GM23338 (cell line): Measurements from ENCODE around the gene BNIP5. TPM values are rescaled to one million over a fixed set of nuclear protein-coding genes. Genes with fewer than 3 reads are reported as not detected.

Source experiments
- CREB1 ChIP-seq: fragments of 250-450 bp; sonication (Bioruptor Pico); IDR thresholded peaks from 2 replicates; pipeline ENCODE4 v1.5.0; 2020; ENCODE audit warnings: low read depth, mild to moderate bottlenecking, moderate library complexity
- POLR2AphosphoS5 ChIP-seq: IDR thresholded peaks from 2 replicates; pipeline ENCODE4 v1.6.1; 2016; ENCODE audit warnings: antibody characterized with exemption, low read depth
- ZNF331 ChIP-seq: fragments of 250-450 bp; sonication (Bioruptor Pico); IDR thresholded peaks from 2 replicates; pipeline ENCODE4 v1.5.0; 2020; ENCODE audit warnings: low read depth, mild to moderate bottlenecking, moderate library complexity
- polyA plus RNA-seq: library from polyadenylated mRNA; unstranded; fragments of >200 nt; fragmentation: Nextera tagmentation; extraction: Ambion mirVana; gene quantifications from 2 replicates; pipeline ENCODE4 v1.2.1, GENCODE V29; 2016
- total RNA-seq: library from RNA; depleted of rRNA; stranded (reverse); fragments of >200 nt; shearing (Covaris generic); gene quantifications from 2 replicates; pipeline ENCODE4 v1.2.3, GENCODE V29; 2014
- TF ChIP-seq, protein P1 (sequence below): fragments of 250-450 bp; sonication (Bioruptor Pico); IDR thresholded peaks from 2 replicates; pipeline ENCODE4 v1.5.0; 2020; ENCODE audit warnings: mild to moderate bottlenecking, moderate library complexity
- TF ChIP-seq, protein P2 (sequence below): IDR thresholded peaks from 2 replicates; pipeline ENCODE4 v1.6.1; 2016; ENCODE audit warnings: antibody characterized with exemption
- TF ChIP-seq, protein P3 (sequence below): IDR thresholded peaks from one replicate; pipeline ENCODE4 v1.6.1; 2018; ENCODE audit warnings: antibody characterized with exemption; ENCODE audit not compliant: unreplicated experiment

The BNIP5 gene
- total and polyA plus RNA-seq, 2 experiments from 2014 or later: not detected

DNA sequence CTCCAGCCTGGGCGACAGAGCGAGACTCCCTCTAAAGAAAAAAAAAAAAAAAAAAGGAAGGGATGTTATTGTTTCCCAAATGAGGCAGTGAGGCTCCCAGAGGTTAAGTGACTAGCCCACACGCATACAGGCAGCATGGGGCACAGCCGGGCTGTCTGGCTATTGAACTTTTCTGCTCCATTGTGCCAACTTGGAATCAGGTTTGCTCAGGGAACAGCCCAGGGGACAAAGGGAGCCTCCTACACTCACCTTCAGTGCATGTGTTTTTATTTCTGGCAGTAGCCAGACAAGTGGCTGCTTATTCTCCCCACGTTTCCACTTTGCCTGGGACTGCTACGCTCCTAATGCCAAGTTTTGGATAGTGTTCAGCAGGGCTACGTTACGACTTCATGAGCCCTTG lies 40.1 kb upstream of the BNIP5 start (continued):
- TF ChIP-seq, protein P1, sequence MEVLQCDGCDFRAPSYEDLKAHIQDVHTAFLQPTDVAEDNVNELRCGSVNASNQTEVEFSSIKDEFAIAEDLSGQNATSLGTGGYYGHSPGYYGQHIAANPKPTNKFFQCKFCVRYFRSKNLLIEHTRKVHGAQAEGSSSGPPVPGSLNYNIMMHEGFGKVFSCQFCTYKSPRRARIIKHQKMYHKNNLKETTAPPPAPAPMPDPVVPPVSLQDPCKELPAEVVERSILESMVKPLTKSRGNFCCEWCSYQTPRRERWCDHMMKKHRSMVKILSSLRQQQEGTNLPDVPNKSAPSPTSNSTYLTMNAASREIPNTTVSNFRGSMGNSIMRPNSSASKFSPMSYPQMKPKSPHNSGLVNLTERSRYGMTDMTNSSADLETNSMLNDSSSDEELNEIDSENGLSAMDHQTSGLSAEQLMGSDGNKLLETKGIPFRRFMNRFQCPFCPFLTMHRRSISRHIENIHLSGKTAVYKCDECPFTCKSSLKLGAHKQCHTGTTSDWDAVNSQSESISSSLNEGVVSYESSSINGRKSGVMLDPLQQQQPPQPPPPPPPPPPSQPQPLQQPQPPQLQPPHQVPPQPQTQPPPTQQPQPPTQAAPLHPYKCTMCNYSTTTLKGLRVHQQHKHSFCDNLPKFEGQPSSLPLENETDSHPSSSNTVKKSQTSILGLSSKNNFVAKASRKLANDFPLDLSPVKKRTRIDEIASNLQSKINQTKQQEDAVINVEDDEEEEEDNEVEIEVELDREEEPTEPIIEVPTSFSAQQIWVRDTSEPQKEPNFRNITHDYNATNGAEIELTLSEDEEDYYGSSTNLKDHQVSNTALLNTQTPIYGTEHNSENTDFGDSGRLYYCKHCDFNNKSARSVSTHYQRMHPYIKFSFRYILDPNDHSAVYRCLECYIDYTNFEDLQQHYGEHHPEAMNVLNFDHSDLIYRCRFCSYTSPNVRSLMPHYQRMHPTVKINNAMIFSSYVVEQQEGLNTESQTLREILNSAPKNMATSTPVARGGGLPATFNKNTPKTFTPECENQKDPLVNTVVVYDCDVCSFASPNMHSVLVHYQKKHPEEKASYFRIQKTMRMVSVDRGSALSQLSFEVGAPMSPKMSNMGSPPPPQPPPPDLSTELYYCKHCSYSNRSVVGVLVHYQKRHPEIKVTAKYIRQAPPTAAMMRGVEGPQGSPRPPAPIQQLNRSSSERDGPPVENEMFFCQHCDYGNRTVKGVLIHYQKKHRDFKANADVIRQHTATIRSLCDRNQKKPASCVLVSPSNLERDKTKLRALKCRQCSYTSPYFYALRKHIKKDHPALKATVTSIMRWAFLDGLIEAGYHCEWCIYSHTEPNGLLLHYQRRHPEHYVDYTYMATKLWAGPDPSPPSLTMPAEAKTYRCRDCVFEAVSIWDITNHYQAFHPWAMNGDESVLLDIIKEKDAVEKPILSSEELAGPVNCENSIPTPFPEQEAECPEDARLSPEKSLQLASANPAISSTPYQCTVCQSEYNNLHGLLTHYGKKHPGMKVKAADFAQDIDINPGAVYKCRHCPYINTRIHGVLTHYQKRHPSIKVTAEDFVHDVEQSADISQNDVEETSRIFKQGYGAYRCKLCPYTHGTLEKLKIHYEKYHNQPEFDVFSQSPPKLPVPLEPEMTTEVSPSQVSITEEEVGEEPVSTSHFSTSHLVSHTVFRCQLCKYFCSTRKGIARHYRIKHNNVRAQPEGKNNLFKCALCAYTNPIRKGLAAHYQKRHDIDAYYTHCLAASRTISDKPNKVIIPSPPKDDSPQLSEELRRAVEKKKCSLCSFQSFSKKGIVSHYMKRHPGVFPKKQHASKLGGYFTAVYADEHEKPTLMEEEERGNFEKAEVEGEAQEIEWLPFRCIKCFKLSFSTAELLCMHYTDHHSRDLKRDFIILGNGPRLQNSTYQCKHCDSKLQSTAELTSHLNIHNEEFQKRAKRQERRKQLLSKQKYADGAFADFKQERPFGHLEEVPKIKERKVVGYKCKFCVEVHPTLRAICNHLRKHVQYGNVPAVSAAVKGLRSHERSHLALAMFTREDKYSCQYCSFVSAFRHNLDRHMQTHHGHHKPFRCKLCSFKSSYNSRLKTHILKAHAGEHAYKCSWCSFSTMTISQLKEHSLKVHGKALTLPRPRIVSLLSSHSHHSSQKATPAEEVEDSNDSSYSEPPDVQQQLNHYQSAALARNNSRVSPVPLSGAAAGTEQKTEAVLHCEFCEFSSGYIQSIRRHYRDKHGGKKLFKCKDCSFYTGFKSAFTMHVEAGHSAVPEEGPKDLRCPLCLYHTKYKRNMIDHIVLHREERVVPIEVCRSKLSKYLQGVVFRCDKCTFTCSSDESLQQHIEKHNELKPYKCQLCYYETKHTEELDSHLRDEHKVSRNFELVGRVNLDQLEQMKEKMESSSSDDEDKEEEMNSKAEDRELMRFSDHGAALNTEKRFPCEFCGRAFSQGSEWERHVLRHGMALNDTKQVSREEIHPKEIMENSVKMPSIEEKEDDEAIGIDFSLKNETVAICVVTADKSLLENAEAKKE (CRISPR knock-in tag): no peak
- no peak for TF ChIP-seq ZNF331 (CRISPR knock-in tag)
- TF ChIP-seq CREB1 (CRISPR knock-in tag): no peak
- TF ChIP-seq, protein P2, sequence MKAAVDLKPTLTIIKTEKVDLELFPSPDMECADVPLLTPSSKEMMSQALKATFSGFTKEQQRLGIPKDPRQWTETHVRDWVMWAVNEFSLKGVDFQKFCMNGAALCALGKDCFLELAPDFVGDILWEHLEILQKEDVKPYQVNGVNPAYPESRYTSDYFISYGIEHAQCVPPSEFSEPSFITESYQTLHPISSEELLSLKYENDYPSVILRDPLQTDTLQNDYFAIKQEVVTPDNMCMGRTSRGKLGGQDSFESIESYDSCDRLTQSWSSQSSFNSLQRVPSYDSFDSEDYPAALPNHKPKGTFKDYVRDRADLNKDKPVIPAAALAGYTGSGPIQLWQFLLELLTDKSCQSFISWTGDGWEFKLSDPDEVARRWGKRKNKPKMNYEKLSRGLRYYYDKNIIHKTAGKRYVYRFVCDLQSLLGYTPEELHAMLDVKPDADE: no peak
- TF ChIP-seq, protein P3, sequence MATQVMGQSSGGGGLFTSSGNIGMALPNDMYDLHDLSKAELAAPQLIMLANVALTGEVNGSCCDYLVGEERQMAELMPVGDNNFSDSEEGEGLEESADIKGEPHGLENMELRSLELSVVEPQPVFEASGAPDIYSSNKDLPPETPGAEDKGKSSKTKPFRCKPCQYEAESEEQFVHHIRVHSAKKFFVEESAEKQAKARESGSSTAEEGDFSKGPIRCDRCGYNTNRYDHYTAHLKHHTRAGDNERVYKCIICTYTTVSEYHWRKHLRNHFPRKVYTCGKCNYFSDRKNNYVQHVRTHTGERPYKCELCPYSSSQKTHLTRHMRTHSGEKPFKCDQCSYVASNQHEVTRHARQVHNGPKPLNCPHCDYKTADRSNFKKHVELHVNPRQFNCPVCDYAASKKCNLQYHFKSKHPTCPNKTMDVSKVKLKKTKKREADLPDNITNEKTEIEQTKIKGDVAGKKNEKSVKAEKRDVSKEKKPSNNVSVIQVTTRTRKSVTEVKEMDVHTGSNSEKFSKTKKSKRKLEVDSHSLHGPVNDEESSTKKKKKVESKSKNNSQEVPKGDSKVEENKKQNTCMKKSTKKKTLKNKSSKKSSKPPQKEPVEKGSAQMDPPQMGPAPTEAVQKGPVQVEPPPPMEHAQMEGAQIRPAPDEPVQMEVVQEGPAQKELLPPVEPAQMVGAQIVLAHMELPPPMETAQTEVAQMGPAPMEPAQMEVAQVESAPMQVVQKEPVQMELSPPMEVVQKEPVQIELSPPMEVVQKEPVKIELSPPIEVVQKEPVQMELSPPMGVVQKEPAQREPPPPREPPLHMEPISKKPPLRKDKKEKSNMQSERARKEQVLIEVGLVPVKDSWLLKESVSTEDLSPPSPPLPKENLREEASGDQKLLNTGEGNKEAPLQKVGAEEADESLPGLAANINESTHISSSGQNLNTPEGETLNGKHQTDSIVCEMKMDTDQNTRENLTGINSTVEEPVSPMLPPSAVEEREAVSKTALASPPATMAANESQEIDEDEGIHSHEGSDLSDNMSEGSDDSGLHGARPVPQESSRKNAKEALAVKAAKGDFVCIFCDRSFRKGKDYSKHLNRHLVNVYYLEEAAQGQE: no peak
- no peak for TF ChIP-seq POLR2AphosphoS5
